Choroid plexus epithelial cell (primary cell): Measurements from ENCODE around the gene RXRB.

Experiments used
- DNase-seq: peaks from one replicate; pipeline ENCODE4 v3.0.0-alpha.2; 2010; ENCODE audit warnings: low read depth
- H3K4me3 ChIP-seq: 2 replicates; pipeline ENCODE4 v1.5.1; 2011; ENCODE audit warnings: low read depth, mild to moderate bottlenecking, control low read depth, low read length, moderate library complexity
- TF ChIP-seq, protein P1 (sequence below): conservative IDR thresholded peaks from 2 replicates; pipeline ENCODE4 v1.5.1; 2011; ENCODE audit warnings: low read depth, mild to moderate bottlenecking, control low read depth, inconsistent platforms, low read length, moderate library complexity

The RXRB gene

DNA sequence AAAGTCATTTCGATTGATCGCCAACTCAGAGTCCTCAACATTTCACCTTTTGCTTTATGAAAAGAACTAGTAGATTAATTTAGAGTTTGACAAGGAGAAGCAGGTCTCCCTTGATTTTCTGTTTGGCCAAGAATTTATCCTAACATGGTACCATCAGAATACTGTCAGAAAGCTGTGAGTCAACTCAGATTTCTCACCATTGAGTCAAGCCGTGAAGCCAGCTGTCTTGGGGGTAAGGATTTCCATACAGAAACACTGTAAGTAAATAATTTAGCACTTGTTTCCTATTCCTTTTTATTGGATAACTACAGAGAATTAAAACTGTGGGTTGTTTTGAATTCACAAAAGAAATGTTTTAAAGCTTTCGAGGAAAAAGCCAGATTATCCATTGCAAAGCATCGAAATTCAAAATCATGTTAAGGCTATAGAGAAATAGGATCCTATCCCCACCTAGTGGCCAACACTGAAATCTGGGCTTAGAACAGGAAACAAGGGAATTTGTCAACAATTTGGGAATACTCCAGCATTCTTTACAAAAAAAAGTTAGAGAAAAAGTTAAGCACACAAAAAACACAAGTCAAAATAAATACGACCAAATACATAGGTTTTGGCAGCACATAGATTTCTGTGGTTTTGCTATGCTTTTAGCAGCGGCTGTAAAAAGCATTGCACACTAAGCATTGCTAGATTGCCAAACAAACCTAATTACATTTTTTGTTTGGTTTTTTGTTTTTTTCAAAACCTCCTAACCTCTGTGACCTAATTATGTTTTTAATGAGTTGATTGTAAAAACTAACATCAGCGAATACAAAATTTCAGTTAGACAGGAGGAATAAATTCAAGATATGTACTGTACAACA, 52.4 kb downstream of the RXRB start:
- H3K4me3 ChIP-seq = no peak overlapping the region
- TF ChIP-seq, protein P1, sequence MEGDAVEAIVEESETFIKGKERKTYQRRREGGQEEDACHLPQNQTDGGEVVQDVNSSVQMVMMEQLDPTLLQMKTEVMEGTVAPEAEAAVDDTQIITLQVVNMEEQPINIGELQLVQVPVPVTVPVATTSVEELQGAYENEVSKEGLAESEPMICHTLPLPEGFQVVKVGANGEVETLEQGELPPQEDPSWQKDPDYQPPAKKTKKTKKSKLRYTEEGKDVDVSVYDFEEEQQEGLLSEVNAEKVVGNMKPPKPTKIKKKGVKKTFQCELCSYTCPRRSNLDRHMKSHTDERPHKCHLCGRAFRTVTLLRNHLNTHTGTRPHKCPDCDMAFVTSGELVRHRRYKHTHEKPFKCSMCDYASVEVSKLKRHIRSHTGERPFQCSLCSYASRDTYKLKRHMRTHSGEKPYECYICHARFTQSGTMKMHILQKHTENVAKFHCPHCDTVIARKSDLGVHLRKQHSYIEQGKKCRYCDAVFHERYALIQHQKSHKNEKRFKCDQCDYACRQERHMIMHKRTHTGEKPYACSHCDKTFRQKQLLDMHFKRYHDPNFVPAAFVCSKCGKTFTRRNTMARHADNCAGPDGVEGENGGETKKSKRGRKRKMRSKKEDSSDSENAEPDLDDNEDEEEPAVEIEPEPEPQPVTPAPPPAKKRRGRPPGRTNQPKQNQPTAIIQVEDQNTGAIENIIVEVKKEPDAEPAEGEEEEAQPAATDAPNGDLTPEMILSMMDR = peak; percentile 76
- DNase-seq = peak; percentile 76

DNA sequence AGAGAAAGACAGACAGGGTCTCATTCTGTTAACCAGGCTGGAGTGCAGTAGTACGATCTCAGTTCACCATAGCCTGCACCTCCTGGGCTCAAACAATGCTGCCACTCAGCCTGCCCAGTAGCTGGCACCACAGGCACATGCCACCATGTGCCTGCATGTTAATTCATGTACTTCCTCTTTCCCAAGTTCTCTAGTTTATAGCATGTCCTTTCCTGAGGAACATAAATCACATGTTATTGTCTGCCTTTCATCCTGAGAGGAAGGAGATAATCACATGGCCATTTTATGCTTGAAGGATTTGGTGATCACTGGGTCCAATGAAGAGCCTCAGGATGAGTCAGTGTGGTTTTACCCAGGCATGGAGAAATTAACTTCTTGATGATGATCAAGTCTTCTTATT, 56.1 kb downstream of the RXRB start:
- no peak overlapping the region for H3K4me3 ChIP-seq
- TF ChIP-seq, protein P1 = no peak
- DNase-seq = no peak
